GM23338 (cell line): ENCODE measurements around the gene OTUD3.

Experiments
- CREB1 ChIP-seq: fragments of 250-450 bp; sonication (Bioruptor Pico); IDR thresholded peaks from 2 replicates; pipeline ENCODE4 v1.5.0; 2020; ENCODE audit warnings: low read depth, mild to moderate bottlenecking, moderate library complexity
- EZH2 ChIP-seq: fragments of 200-600 bp; sonication (generic); IDR thresholded peaks from one replicate; pipeline ENCODE4 v1.8.0; 2017; ENCODE audit warnings: antibody characterized with exemption, mild to moderate bottlenecking, low read depth; ENCODE audit not compliant: unreplicated experiment
- EZH2phosphoT487 ChIP-seq: fragments of 200-600 bp; sonication (generic); IDR thresholded peaks from one replicate; pipeline ENCODE4 v1.8.1; 2018; ENCODE audit warnings: antibody characterized with exemption; ENCODE audit not compliant: unreplicated experiment
- NANOG ChIP-seq: IDR thresholded peaks from 2 replicates; pipeline ENCODE4 v1.6.1; 2016; ENCODE audit warnings: antibody characterized with exemption, borderline replicate concordance
- POLR2AphosphoS5 ChIP-seq: IDR thresholded peaks from 2 replicates; pipeline ENCODE4 v1.6.1; 2016; ENCODE audit warnings: antibody characterized with exemption, low read depth
- STAT1 ChIP-seq: IDR thresholded peaks from one replicate; pipeline ENCODE4 v1.6.1; 2016; ENCODE audit warnings: antibody characterized with exemption; ENCODE audit not compliant: unreplicated experiment
- ZNF331 ChIP-seq: fragments of 250-450 bp; sonication (Bioruptor Pico); IDR thresholded peaks from 2 replicates; pipeline ENCODE4 v1.5.0; 2020; ENCODE audit warnings: low read depth, mild to moderate bottlenecking, moderate library complexity
- TF ChIP-seq, protein P1 (sequence below), 2 experiments: fragments of 200-600 bp in 1 of 2; sonication (generic) in 1 of 2; conservative IDR thresholded peaks; 2 replicates each; pipeline versions ENCODE4 v1.5.1 to v1.6.1; 2016 to 2017; ENCODE audit warnings: antibody characterized with exemption in 2 of 2, low read depth in 2 of 2, mild to moderate bottlenecking in 2 of 2, moderate library complexity in 1 of 2
- TF ChIP-seq, protein P2 (sequence below): IDR thresholded peaks from one replicate; pipeline ENCODE4 v1.6.1; 2018; ENCODE audit warnings: antibody characterized with exemption; ENCODE audit not compliant: unreplicated experiment

DNA sequence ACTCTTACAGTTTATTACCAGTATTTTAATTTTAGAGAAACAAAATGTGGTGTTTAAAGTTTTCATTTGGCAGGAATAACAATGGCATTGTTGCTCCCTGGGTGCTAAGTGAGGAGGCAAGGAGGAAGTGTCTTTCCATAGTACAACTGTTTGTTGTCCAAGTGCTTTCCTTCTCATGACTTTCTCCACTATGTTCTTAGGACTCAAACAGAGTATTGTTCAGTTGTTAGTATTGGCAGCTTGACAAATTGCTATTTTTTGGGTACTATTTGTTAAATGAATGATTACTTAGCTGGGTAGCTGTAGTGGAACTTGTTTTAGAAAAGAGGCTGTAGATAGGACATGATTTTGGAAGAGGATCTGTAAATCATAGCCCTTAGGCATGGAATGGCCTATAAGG lies 7.5 kb downstream of the OTUD3 start:
- TF ChIP-seq EZH2 (no peak), EZH2phosphoT487 (no peak), POLR2AphosphoS5 (no peak), NANOG (no peak), STAT1 (no peak), CREB1 (no peak), ZNF331 (CRISPR knock-in tag) (no peak)
- TF ChIP-seq, protein P1, sequence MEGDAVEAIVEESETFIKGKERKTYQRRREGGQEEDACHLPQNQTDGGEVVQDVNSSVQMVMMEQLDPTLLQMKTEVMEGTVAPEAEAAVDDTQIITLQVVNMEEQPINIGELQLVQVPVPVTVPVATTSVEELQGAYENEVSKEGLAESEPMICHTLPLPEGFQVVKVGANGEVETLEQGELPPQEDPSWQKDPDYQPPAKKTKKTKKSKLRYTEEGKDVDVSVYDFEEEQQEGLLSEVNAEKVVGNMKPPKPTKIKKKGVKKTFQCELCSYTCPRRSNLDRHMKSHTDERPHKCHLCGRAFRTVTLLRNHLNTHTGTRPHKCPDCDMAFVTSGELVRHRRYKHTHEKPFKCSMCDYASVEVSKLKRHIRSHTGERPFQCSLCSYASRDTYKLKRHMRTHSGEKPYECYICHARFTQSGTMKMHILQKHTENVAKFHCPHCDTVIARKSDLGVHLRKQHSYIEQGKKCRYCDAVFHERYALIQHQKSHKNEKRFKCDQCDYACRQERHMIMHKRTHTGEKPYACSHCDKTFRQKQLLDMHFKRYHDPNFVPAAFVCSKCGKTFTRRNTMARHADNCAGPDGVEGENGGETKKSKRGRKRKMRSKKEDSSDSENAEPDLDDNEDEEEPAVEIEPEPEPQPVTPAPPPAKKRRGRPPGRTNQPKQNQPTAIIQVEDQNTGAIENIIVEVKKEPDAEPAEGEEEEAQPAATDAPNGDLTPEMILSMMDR (conservative IDR thresholded peaks at IDR 0.05; ENCODE audit: low read depth in 2 of 2), result no peak
- TF ChIP-seq, protein P2, sequence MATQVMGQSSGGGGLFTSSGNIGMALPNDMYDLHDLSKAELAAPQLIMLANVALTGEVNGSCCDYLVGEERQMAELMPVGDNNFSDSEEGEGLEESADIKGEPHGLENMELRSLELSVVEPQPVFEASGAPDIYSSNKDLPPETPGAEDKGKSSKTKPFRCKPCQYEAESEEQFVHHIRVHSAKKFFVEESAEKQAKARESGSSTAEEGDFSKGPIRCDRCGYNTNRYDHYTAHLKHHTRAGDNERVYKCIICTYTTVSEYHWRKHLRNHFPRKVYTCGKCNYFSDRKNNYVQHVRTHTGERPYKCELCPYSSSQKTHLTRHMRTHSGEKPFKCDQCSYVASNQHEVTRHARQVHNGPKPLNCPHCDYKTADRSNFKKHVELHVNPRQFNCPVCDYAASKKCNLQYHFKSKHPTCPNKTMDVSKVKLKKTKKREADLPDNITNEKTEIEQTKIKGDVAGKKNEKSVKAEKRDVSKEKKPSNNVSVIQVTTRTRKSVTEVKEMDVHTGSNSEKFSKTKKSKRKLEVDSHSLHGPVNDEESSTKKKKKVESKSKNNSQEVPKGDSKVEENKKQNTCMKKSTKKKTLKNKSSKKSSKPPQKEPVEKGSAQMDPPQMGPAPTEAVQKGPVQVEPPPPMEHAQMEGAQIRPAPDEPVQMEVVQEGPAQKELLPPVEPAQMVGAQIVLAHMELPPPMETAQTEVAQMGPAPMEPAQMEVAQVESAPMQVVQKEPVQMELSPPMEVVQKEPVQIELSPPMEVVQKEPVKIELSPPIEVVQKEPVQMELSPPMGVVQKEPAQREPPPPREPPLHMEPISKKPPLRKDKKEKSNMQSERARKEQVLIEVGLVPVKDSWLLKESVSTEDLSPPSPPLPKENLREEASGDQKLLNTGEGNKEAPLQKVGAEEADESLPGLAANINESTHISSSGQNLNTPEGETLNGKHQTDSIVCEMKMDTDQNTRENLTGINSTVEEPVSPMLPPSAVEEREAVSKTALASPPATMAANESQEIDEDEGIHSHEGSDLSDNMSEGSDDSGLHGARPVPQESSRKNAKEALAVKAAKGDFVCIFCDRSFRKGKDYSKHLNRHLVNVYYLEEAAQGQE, result no peak
